GM19372 (cell line): ENCODE measurements around the gene PRKRA.
"Not testable (repeated sequence)": the region's sequence is repeated elsewhere in the genome, so short reads cannot be mapped to it uniquely, and the experiment has no call there.

ENCODE experiments used
- ATAC-seq: cut with Tn5 transposase; IDR thresholded peaks from one replicate; pipeline ENCODE4 v1.9.1; 2021; ENCODE audit warnings: mild to moderate bottlenecking, low read depth, moderate library complexity; ENCODE audit not compliant: unreplicated experiment

PRKRA gene

DNA sequence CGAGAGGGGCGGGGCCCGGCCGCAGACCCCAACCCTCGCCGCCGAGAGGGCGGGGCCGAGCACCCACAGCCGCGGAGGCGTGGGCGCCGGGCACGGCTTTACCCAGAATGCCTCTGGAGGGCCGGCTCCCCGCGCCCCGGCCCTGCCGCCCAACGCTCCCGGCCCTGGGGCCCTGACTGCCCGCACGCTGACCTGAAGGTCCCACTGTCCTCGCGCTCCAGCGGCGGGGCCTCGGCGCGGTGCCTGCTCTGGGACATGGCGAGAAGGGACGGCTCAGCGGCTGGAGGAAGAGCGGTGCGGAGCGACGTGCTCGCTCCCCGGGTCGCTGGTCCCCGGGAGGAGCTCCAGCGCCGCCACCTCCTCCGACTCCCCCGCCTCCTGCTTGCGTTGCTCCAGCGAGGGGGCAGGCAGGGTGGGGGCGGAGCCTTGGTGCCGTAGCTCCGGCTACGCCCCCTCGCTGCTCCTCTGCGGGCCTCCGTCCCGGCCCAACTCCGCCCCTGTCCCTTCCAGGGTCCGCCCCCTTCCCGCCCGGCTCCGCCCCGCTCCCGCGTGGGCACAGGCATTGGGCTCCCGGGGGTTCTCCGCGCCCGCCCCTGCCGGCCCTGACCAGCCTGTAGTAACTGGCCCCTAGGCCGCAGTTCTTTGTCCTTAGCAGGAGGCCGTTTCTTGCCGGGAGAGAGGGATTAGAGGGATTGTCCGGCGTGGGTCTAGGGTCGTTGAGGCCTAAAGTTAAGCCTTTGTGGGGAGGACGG lies at the start of gene PRKRA, which contains the start of gene PJVK:
Gene PRKRA, minus strand, starts transcription at position 402 of the 752 bp plus-strand sequence. Its CDS starts 145 bp downstream, at position 257.
Gene PJVK, plus strand, starts transcription at position 605 of the 752 bp plus-strand sequence. CDS start 2,032 bp downstream, outside the sequence.
- ATAC-seq = peak; percentile 75

DNA sequence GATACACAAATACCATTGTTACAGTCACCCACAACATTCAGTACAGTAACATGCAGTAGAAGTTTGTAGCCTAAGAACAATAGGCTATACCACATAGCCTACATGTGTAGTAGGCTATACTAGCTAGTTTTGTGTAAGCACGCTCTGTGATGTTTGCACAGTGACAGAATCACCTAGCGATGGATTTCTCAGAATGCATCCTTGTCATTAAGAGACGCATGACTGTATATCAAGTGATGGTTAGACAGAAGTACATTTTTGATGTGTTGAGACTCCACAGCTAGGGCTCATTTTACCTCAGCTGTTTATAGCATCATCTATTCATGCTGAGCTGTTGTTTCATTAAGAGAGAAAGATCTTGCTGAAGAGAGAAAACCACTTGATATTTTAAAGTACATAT lies 48.7 kb upstream of the PRKRA start:
- no peak for ATAC-seq

DNA sequence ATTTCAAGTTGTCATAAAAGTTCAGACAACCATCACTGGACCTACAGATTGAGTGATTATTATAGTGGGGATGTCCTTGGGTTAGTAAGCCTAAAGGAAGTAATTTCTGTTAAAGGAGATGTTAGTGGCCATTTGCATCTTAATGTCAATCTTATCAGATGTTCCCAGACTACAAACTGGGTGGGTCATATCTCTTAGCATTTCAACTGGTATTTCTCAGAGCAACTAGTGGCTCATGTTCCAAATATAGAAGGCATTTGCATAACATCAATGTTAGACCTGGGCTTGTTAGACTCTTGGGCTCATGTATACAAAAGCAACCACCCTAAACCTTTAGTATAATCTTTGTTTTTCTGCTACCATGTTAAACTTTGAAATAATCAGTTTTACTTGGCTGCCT lies 47.2 kb upstream of the PRKRA start:
- no peak for ATAC-seq

DNA sequence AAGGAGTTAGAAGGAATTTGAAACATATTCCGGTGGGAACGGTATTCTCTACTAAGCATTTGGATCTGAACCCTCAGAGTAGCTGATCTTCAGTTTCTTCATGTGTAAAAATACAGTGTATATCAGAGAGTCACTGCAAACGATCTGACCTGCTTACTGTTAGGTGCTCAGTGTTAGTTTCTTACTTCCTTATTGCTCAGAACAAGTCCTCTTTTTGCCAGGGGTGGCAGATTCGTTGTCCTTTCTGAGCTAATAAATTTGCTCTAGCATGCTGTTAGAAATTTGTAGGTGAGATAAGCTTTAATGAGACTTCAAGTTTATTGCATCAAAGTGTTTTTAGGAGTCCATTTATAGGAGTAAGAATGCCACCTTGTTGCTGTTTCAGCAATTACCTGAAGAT lies 45.1 kb upstream of the PRKRA start:
- no peak for ATAC-seq

GRCh38 chr2:178491612-178492011 lies 40.6 kb upstream of the PRKRA start:
- no peak for ATAC-seq

DNA sequence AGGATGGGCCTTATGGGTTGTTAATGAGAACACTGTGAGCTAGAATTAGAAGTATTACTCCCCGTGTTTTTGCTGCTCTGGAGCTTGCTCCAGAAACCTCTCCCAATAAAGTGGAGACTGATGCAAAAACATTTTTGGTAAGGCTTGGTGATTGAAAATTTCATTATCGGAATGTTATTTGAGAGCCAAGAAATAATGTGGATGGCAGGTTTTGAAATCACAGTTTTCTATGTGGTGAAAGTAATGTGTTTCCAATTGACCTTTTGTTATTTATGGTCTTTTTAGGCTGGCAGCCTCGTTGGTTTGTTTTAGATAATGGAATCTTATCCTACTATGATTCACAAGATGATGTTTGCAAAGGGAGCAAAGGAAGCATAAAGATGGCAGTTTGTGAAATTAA lies 34.4 kb upstream of the PRKRA start:
- ATAC-seq = no peak

- ATAC-seq = no peak
These were observed 33.5 kb upstream of the PRKRA start for GRCh38 chr2:178484245-178485041.

GRCh38 chr2:178482437-178482836 lies 31.5 kb upstream of the PRKRA start:
- ATAC-seq = no peak

DNA sequence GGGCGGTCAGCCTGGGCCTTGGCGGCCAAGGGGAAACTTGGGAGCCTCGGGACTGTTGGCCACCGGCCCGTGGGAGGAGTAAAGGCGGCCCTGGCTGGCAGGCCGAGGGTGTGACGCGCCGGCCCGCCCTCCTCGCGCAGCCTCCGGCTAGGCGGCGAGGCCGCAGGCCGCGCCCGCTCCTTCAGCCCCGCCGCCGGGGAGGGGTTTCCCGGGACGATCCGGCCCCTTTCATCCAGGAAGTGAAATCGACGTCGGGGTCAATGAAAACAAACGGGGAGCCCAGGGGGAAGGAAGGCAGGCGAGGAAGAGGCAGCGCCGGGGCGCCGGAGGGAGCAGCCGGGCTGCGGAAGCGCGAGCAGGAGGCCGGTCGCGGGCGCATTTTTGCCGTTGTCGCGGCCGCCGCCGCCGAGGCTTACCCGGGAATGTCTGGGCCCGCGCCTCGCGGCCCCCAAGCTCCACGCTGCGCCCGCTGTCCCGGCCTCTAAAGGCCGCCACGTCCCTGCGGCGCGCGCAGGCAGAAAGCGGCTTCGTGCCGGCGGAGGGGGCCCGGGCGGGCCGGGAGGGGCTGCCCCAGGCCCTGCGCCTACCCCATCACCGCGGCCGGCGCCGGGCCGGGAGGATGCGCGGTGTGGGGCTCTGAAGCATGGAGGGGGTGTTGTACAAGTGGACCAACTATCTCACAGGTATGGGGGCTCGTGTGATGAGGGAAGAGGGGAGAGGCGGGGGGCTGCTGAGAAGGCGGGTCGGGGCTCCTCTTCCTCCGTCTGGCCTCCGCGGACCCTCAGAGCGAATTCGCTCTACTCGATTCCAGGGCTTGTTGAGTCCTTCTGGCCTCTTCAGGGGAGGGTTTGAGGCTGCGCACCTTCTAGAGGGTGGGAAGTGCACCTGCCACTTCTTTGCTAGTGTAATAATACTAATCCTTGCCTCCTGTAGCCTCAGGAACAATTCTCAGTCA lies 29.5 kb upstream of the PRKRA start, which contains the start of gene PLEKHA3:
Gene PLEKHA3, plus strand, starts transcription at position 231 of the 955 bp plus-strand sequence. Its CDS starts 413 bp downstream, at position 644.
- ATAC-seq = peak; percentile 61

DNA sequence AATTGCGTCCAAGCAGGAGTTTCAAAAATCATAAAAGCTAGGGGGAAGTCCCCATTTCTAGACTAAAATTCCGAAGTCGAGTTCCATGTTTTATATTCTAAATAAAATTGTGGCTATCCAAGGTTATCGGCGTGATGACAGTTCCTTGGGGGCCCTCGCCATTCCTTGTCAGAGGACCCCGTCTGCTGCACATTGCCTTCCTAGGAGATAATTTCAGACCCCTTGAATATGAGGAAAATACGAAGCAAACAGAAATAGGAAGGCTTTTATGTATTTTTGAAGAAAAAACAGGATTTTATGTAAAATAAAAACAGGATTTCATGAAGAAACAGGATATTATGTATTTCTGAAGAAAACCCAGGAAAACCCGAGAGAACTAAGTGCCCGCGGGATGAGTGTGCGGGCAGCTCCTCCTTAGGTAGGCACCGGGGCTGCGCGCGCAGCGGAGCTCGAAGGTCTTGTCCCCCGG lies 28.8 kb upstream of the PRKRA start:
- no peak for ATAC-seq

- no peak for ATAC-seq
These were observed 28.3 kb upstream of the PRKRA start for GRCh38 chr2:178479275-178479616.

DNA sequence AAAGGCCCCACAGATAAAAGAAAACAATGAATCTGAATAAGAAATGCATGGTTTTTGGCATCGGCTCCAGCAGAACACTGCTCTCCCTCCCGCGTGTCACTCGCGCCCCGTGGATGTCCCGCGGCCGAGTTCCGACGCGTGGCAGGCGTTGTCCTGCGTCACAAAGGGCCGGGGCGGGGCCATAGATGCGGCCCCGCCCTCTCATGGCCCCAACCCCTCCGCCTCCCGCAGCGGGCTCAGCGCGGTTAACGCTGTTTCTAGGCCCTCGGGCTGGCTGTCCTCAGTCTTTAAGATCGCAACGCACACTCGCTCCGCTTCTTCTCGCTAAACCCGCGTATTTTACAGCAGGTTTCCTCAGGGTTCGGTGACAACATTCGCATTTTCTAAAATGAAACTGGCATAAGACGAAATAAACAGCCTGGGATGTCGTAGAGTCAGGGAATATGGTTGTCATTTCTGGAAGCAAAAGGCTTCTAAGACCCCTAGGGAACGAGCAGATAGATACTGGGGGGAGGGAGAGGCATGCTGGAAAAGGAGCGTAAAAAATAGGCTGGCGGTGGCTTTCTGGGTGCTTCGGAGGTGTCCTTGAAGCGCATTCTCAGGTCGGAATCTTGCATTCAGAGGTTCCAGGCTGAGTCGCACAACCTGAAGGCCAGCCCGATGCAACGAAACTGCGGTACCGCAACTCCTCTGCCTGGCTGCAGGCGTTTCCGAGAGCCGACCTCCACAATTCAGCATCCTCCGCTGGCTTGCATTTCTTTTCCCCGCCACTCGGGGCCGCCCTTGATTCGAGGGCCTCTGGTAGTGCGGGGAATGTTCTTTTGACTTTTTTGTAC lies 27.7 kb upstream of the PRKRA start, which contains the start of gene FKBP7:
Gene FKBP7, minus strand, starts transcription at position 162 of the 836 bp plus-strand sequence. Its CDS starts 101 bp downstream, at position 61.
- ATAC-seq = peak; percentile 43

DNA sequence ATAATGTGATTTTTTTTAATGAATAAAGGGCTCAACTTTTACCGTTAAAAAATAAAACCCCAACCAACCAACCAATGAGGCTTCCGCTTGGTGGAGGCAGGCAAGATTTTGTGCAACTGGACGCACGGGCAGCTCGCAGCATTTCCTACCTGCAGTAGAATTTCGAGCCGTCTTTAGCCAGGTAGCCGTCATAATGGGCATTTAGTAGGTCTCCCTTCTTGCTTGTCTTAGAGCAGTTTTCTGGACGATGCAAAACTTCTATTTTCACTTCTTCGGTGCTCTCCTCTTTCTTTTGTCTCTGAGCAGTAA lies 27.1 kb upstream of the PRKRA start:
- peak; percentile 1 for ATAC-seq

- ATAC-seq = no peak
These were observed 26.6 kb upstream of the PRKRA start for GRCh38 chr2:178477443-178478129.

DNA sequence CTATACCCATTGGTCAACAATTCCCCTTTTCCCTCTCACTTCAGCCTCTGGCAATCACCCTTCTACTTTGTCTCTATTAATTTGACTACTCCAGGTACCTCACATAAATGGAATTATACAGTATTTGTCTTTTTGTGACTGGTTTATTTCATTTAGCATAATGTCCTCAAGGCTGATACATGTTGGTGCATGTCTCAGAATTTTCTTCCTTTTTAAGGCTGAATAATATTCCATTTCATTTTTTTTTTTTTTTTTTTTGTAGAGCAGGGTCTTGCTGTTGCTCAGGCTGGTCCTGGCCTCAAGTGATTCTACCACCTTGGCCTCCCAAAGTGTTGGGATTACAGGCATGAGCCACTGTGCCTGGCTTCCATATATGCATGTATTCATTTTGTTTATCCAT lies 25.5 kb upstream of the PRKRA start:
- no peak for ATAC-seq

- no peak for ATAC-seq
These were observed 23.6 kb upstream of the PRKRA start for GRCh38 chr2:178474560-178474959.

GRCh38 chr2:178473931-178474330 lies 23.0 kb upstream of the PRKRA start:
- ATAC-seq = no peak

- ATAC-seq = no peak
These were observed 22.4 kb upstream of the PRKRA start for GRCh38 chr2:178473373-178473772.

DNA sequence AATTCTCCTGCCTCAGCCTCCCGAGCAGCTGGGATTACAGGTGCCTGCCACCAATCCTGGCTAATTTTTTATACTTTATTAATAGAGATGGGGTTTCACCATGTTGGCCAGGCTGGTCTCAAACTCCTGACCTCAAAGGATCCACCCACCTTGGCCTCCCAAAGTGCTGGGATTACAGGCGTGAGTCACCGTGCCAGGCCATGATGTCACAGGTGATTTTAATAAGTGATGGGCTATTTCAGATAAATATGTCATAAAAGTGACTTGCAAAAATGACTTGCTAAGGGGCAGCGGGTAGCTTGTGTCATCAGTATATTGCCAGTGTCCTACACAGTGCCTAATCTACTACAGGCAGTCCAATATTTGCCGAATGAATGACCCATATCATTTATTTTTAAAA lies 20.3 kb upstream of the PRKRA start:
- ATAC-seq = not testable (repeated sequence)
